ENCODE results near the gene TFDP3.

DNA sequence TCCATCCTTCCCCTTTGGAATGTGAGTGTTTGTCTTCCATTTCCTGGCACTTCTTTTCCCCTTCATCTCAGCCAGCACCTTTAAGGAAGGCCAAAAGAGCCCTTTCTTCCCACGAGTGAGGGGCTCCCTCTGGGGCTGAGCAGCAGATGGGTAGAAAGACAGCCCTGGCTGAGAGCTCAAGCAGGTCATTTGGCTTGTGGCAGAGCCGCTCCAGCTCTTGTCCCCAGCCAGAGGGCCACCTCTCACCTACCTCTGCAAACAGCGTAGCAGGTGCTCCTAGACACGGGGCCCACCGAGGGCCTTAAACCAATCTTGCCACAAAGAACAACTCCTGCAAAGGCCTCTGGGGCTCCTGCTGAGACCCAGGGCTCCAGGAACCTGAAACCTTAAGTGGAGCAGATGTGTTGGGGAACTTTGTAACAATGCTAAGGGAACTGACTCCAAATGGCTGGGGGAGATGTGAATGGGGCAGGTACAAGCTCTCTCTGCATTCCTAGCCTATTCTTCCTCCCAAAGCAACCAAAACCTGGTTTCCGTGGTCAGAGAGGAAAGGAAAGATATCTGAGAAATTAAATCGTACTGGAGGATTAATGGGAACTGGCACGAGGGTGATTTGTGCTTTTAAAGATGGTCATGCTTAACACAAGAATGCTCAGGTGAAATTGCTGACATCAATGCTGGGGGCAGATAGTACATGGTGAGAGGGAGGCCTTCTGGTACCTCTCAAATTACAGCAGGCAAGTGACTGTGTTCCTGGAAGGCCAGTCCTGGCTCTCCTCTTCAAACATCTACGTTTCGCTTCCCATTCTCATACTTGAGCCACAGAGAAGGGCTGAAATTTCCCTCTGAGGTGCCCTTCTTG lies 27.0 kb downstream of the TFDP3 start:
- TF ChIP-seq CTCF (IDR thresholded peaks at IDR 0.05) (no peak), POLR2A (IDR thresholded peaks at IDR 0.05) (no peak)

Measured in Peyer's patch (tissue), 4 donors.